Panc1 (cell line): ENCODE measurements around the gene TMEM163.

Source experiments
- SIN3A ChIP-seq: IDR thresholded peaks from 2 replicates; pipeline ENCODE4 v1.6.1; 2012; ENCODE audit warnings: low read depth, mild to moderate bottlenecking, low read length, moderate library complexity, borderline replicate concordance; ENCODE audit not compliant: insufficient read depth
- TF ChIP-seq, protein P1 (sequence below): fragments of 450-650 bp; IDR thresholded peaks from 2 replicates; pipeline ENCODE4 v1.5.1; 2017; ENCODE audit warnings: mild to moderate bottlenecking

DNA sequence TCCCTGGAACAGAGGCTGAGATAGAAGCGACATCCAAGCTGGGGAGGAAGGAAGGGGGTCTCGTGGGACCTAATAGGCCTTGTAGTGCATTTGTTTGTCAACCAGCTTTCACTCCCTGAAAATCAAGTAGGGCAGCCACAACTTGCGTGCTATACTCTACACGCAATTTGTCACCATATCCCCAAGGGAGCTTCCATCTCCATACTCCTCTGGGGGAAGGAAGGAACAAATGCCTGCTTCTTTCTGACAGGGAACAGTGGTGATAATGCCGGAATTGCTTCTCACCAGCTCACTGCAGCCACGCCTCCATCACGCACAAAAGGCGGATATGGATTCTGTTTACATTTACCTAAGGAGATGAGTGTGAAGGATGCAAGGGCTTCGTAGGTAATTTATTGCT is 213.4 kb downstream of the TMEM163 start:
- TF ChIP-seq, protein P1, sequence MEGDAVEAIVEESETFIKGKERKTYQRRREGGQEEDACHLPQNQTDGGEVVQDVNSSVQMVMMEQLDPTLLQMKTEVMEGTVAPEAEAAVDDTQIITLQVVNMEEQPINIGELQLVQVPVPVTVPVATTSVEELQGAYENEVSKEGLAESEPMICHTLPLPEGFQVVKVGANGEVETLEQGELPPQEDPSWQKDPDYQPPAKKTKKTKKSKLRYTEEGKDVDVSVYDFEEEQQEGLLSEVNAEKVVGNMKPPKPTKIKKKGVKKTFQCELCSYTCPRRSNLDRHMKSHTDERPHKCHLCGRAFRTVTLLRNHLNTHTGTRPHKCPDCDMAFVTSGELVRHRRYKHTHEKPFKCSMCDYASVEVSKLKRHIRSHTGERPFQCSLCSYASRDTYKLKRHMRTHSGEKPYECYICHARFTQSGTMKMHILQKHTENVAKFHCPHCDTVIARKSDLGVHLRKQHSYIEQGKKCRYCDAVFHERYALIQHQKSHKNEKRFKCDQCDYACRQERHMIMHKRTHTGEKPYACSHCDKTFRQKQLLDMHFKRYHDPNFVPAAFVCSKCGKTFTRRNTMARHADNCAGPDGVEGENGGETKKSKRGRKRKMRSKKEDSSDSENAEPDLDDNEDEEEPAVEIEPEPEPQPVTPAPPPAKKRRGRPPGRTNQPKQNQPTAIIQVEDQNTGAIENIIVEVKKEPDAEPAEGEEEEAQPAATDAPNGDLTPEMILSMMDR: no peak
- no peak for TF ChIP-seq SIN3A
